Esophagus squamous epithelium (tissue), 5 donors: ENCODE data around the gene ITGA6. TPM values are rescaled to one million over a fixed set of nuclear protein-coding genes. Genes with fewer than 3 reads are reported as not detected.

ENCODE experiments used
- DNase-seq: peaks from one replicate; lab custom pipeline; 2025; lab: John Stamatoyannopoulos, UW
- H3K27ac ChIP-seq, 4 donors: fragments of 200-600 bp; sonication (generic); one replicate each; pipeline ENCODE4 v1.5.1; 2016 to 2019; ENCODE audit warnings: mild to moderate bottlenecking in 1 of 4
- H3K27me3 ChIP-seq, 4 donors: fragments of 200-600 bp; sonication (generic); 1 replicate in 3 of 4; 2 replicates in 1 of 4; pipeline versions ENCODE4 v1.5.1 to v1.6.0; 2017 to 2021; ENCODE audit warnings: antibody characterized with exemption in 1 of 4
- H3K36me3 ChIP-seq, 3 donors: fragments of 200-600 bp; sonication (generic); one replicate each; pipeline ENCODE4 v1.5.1; 2016 to 2019
- H3K4me1 ChIP-seq, 3 donors: fragments of 200-600 bp; sonication (generic); one replicate each; pipeline ENCODE4 v1.5.1; 2017 to 2019
- H3K4me3 ChIP-seq, 4 donors: fragments of 200-600 bp; sonication (generic); 1 replicate in 3 of 4; 2 replicates in 1 of 4; pipeline ENCODE4 v1.5.1; 2016 to 2019; ENCODE audit warnings: mild to moderate bottlenecking in 2 of 4, moderate library complexity in 1 of 4
- H3K9me3 ChIP-seq, 3 donors: fragments of 200-600 bp; sonication (generic); one replicate each; pipeline ENCODE4 v1.5.1; 2016 to 2019
- CTCF ChIP-seq, 6 experiments: fragments of 450-650 bp in 4 of 6; fragments of 200-600 bp in 2 of 6; sonication (generic) in 2 of 6; IDR thresholded peaks; one replicate each; pipeline ENCODE4 v1.5.1; 2016 to 2019; ENCODE audit warnings: antibody characterized with exemption in 6 of 6, mild to moderate bottlenecking in 4 of 6, moderate library complexity in 4 of 6
- POLR2A ChIP-seq, 4 donors: fragments of 450-650 bp; IDR thresholded peaks; one replicate each; pipeline ENCODE4 v1.6.1; 2017; ENCODE audit warnings: antibody characterized with exemption in 4 of 4, mild to moderate bottlenecking in 4 of 4, moderate library complexity in 3 of 4
- WGBS, 2 donors: methylation state at CpG; one replicate each; pipeline ENCODE4 v1.1.5; 2018; 5-methylcytosine and 5-hydroxymethylcytosine counted together
- intact Hi-C: fragments of 100-400 bp; cut with DNase I; formaldehyde crosslinking; loops from one replicate; pipeline ENCODE4 v1.15.0; 2022
- total RNA-seq, 4 donors: library from RNA; depleted of rRNA; stranded (reverse); fragments of >200 nt; gene quantifications; one replicate each; pipeline ENCODE4 v1.1.0, GENCODE V29; 2016
- donor health status: DM: yes; HTN: yes; CAD: no.

The ITGA6 gene
- total RNA-seq, 4 donors from 2014 or later: 60.0 to 164 (median 105) TPM

- H3K27ac ChIP-seq: peak overlapping the region; percentile 52 to 96 (median 88)
- 32 to 62% methylated on average over 3 of the region's 3 CpGs for WGBS, 2 donors
These were observed 5.8 kb downstream of the ITGA6 start for GRCh38 chr2:172433144-172433543.

GRCh38 chr2:172434821-172435605 is 7.6 kb downstream of the ITGA6 start:
- Histone ChIP-seq H3K9me3 (no peaks in the 10 kb centered on the region), H3K4me1 (peaks cover 27 to 100% (median 60%) of the 10 kb centered on the region in 3 donors), H3K27ac (peak overlapping the region in 2 of 4 donors; percentile 26 to 38), H3K36me3 (no peaks in the 10 kb centered on the region), H3K4me3 (no peak overlapping the region), H3K27me3 (peaks cover 0 to 2% (median 0%) of the 10 kb centered on the region in 4 donors)
- DNase-seq: no peak
- intact Hi-C loops: no loop called here
- no peak for TF ChIP-seq POLR2A (IDR thresholded peaks at IDR 0.05)
- no peak for TF ChIP-seq CTCF (IDR thresholded peaks at IDR 0.05)
- WGBS, 2 donors: 57 to 63% methylated on average over 5 of the region's 5 CpGs

More at GRCh38 chr2:172433144-172433543, 5.8 kb downstream of the ITGA6 start:
- TF ChIP-seq POLR2A (IDR thresholded peaks at IDR 0.05) (no peak), CTCF (IDR thresholded peaks at IDR 0.05) (no peak)
- Histone ChIP-seq H3K36me3 (no peaks in the 10 kb centered on the region), H3K9me3 (no peaks in the 10 kb centered on the region), H3K4me1 (peaks cover 10 to 100% (median 44%) of the 10 kb centered on the region in 3 donors), H3K27me3 (peaks cover 0 to 16% (median 0%) of the 10 kb centered on the region in 4 donors), H3K4me3 (peak overlapping the region in 2 of 4 donors; percentile 7 to 25)
- intact Hi-C loops: no loop called here
- DNase-seq: no peak

- TF ChIP-seq POLR2A (IDR thresholded peaks at IDR 0.05) (no peak), CTCF (IDR thresholded peaks at IDR 0.05) (no peak)
- Histone ChIP-seq H3K27ac (no peak overlapping the region), H3K27me3 (no peaks in the 10 kb centered on the region), H3K9me3 (no peaks in the 10 kb centered on the region), H3K36me3 (no peaks in the 10 kb centered on the region), H3K4me3 (no peak overlapping the region), H3K4me1 (peaks cover 27 to 100% (median 63%) of the 10 kb centered on the region in 3 donors)
- intact Hi-C loops: no loop called here
- WGBS, 2 donors: 91 to 95% methylated on average over 4 of the region's 4 CpGs
- DNase-seq: no peak
These were observed 8.2 kb downstream of the ITGA6 start for GRCh38 chr2:172435606-172435911.

GRCh38 chr2:172436889-172437288 is 9.5 kb downstream of the ITGA6 start:
- intact Hi-C loops: no loop called here
- Histone ChIP-seq H3K4me3 (no peak overlapping the region), H3K27ac (peak overlapping the region; percentile 27 to 81 (median 58)), H3K36me3 (no peaks in the 10 kb centered on the region), H3K9me3 (no peaks in the 10 kb centered on the region), H3K4me1 (peaks cover 32 to 100% (median 70%) of the 10 kb centered on the region in 3 donors), H3K27me3 (no peaks in the 10 kb centered on the region)
- DNase-seq: no peak
- 41 to 62% methylated on average over 1 of the region's 1 CpG for WGBS, 2 donors
- TF ChIP-seq CTCF (IDR thresholded peaks at IDR 0.05): no peak
- no peak for TF ChIP-seq POLR2A (IDR thresholded peaks at IDR 0.05)
